ENCODE data around the gene DYNC1I1. TPM values are rescaled to one million over a fixed set of nuclear protein-coding genes. Genes with fewer than 3 reads are reported as not detected.
"Not testable (repeated sequence)": the region's sequence is repeated elsewhere in the genome, so short reads cannot be mapped to it uniquely, and the experiment has no call there.

The DYNC1I1 gene
- total RNA-seq, 1 donor from 2014 or later: 3.9 TPM

GRCh38 chr7:95906851-95907250 lies 134.5 kb downstream of the DYNC1I1 start:
- DNase-seq (ENCODE audit: low read depth, low spot score): no peak

- DNase-seq (ENCODE audit: low read depth, low spot score): no peak
Observed at GRCh38 chr7:95907337-95907736, 135.0 kb downstream of the DYNC1I1 start.

DNA sequence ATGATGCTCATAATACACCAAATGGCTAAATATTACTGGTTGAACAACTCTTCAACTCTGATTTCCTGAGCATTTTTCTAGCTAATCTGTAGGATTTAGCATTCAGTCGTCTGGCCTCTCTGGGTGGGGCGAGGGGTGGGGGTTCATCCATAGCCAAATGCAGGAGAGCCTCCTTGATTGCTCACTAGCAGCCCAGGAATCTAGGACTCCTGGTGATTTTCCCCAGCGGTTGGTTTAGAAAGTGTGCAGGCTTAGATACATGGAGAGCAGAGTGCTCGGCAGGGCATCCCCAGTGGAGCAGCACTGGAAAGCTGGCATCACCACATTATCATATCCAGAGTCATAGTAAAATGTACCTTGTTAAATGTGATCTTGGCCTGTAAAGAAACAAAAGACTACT lies 136.1 kb downstream of the DYNC1I1 start:
- no peak for DNase-seq (ENCODE audit: low read depth, low spot score)

DNA sequence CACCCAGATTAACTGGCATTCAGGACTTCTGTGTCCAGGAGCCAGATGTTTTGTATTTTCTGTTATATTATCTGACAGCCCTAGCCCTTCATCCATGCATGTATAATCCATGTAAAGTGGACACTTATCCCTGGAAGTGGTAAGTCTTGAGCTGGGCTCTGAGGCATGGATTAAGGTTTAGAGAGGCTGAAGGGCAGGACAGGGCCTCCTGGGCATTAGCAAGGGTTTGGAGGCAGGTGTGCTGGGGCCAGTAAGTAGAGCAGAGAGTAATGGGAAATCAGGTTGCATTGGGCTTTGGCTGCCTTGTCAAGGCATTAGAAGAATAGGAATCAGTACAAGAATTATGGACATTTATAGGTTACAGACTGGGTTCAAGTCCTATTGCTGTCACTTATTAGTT lies 138.0 kb downstream of the DYNC1I1 start:
- DNase-seq (ENCODE audit: low read depth, low spot score): no peak

GRCh38 chr7:95915731-95916130 lies 143.4 kb downstream of the DYNC1I1 start:
- DNase-seq (ENCODE audit: low read depth, low spot score): no peak

- no peak for DNase-seq (ENCODE audit: low read depth, low spot score)
Observed at GRCh38 chr7:95916573-95917297, 144.4 kb downstream of the DYNC1I1 start.

DNA sequence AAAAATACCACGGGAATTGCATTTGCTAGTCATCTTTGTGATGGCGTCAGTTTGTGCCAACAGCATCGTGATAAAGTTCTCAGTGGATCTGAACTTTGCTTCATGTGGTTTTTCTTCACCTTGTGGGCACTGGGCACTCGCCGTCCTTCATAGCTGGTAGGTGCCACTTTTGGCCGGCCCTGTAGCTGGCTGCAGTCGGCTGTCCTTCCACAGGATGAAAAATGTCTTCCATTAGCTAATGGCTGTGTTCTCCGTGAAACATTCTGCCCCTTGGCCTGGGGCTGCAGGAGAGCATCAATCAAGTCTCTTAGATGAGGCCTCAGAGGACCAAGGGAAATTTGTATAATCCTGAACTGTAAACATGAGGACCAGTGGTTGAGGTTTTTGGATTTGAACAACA lies 145.3 kb downstream of the DYNC1I1 start:
- no peak for DNase-seq (ENCODE audit: low read depth, low spot score)

DNA sequence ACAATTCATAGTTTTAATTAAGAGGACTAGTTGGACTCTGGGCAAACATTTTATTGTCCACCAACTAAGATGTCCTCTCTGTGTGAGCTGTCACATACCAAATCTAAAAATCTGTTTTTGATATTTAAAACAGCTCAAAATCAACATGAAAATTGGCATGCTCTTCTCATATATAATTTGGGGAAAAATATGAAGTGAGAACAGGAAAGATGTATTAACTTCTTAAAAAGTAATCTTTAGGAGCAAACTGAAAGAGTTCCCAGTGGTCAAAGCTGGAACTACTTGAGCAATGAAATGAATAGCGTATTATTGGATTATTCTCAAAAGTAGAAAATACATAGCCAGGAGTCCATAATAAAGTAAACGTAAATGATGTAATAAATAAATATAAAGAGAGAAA lies 147.2 kb downstream of the DYNC1I1 start:
- no peak for DNase-seq (ENCODE audit: low read depth, low spot score)

GRCh38 chr7:95921543-95921942 lies 149.2 kb downstream of the DYNC1I1 start:
- no peak for DNase-seq (ENCODE audit: low read depth, low spot score)

- DNase-seq (ENCODE audit: low read depth, low spot score): no peak
Observed at GRCh38 chr7:95922191-95922590, 149.8 kb downstream of the DYNC1I1 start.

DNA sequence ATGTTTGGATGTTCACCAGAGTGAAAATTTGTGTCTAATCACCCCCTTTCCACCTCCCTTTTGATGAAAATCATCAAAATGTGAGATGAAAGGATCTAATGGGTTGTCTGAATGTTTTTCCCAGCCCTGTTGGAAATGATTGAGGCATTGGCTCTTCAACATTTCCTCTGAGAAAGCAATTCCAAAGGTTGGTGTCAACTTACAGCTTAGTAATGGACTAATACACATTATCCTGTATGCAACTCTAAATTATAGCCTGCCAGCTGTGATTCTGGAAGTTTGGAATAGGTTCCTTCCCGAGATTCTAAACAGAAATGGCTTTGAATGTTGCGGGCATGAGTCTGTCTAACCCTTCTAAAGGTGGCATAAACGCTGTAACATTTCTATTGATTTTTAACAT lies 152.9 kb downstream of the DYNC1I1 start:
- DNase-seq (ENCODE audit: low read depth, low spot score): no peak

DNA sequence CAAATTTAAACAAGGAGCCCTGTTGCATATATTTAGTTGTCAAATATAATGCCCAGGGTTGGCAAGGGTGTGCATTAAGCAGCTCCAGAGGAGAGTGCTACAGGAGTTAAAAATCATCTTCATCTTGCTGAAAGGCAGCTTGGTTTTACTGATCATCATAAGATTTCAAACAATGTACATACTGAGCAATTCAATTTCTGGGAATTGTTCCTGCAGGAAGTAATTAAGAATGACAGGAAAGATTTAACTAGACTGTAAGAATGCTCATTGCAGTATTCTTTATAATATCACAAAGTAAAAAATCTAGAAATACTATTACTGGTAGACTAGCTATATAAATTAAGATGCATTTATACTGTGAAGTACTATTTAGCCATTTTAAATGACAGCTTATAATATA lies 153.6 kb downstream of the DYNC1I1 start:
- DNase-seq (ENCODE audit: low read depth, low spot score): peak; percentile 11

- DNase-seq (ENCODE audit: low read depth, low spot score): no peak
Observed at GRCh38 chr7:95927756-95928155, 155.4 kb downstream of the DYNC1I1 start.

DNA sequence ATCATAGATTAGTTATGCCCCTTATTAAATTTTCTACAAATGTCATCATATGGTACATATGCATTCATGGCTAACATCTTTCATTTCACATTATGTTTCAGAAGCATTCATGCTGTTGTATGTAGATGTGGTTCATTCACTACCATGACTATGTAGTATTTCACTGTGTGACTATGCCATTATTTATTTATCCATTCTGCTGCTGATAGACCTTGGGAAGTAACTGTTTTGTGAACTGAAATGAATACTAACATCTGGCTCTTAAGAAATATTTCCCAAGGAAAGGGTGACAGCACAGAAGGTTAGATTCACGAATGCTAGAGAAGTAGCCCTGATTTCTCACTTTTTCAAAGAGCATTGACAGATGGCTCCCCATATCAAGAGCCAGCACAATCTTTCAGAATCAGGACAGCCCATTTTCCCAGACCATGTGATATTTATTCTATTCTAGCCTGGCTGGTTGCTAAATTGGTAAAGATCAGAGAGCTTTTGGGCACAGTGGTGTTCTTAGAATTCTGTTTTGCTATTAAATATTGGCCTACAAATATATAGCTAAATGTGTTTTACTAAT lies 157.4 kb downstream of the DYNC1I1 start:
- DNase-seq (ENCODE audit: low read depth, low spot score): no peak

DNA sequence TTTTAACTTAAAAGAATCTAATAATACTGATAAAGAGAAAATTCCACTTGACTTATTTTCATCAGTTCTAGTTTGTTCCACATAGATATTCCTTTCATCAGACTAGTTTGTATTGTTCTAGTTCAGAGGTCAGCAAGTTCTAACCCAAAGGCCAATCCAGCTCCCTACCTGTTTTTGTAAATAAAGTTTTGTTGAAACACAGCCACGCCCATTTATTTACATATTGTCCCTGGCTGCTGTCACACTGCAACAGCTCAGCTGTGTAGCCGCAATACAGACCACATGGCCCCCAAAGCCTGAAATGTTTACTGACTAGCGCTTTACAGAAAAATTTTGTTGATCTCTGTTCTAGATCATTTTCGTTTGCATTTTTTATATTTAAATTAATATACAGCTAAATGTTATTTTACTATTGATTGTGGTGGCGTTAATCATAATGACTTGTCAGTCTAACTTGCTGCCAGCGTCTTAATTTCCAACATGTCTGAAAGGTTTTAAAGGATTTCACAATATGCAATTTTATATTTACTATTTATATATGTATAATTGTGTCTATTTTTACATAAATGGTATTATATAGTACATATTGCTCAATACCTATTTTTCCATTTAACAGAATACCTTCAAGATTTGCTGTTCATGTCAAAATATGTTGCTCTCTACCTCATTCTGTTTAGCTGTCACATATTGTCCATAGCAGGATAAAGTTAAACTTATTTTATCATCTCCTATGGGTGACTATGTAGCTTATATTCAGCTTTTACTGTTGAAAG lies 159.3 kb downstream of the DYNC1I1 start:
- no peak for DNase-seq (ENCODE audit: low read depth, low spot score)

GRCh38 chr7:95933618-95934017 lies 161.3 kb downstream of the DYNC1I1 start:
- no peak for DNase-seq (ENCODE audit: low read depth, low spot score)

- not testable (repeated sequence) for DNase-seq (ENCODE audit: low read depth, low spot score)
Observed at GRCh38 chr7:95944867-95945266, 172.5 kb downstream of the DYNC1I1 start.

DNA sequence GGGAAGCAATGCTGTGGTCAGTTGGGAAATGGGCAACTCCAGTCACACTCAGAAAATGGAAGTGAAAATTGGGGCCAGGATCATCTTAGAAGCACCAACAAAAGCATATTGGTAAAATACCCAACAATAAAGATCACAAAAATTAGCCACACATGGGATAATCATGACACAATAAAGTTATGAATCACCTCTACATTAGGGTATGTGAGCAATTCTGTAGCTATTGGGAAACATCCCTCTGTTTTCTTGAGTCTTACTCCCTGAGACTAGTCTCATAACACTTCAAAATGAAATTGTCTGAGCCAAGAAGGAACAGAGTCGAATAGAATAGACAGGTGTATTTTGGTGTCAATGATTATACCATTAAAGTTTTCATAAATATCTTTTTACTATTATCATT lies 178.3 kb downstream of the DYNC1I1 start:
- DNase-seq (ENCODE audit: low read depth, low spot score): no peak

DNA sequence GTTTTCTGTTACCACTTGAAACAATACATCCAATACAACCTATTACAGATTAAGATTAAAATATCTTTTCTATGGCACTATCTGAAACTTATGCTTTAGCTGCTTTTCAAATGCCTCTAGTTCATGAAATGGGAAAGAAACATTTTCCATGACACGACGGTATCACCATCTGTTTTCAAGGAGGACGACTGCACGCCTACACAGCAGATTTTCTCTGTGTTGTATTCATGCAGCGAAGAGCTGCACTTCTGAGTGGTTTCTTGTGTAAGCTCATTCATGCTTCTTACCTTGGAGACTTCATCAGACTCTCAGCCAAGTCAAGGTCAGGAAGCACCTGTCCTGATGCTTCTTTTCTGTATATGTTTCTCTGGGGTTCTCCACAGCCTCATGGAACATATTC lies 179.2 kb downstream of the DYNC1I1 start:
- DNase-seq (ENCODE audit: low read depth, low spot score): no peak

- no peak for DNase-seq (ENCODE audit: low read depth, low spot score)
Observed at GRCh38 chr7:95951997-95952795, 179.8 kb downstream of the DYNC1I1 start.

- no peak for DNase-seq (ENCODE audit: low read depth, low spot score)
Observed at GRCh38 chr7:95952851-95953250, 180.5 kb downstream of the DYNC1I1 start.

DNA sequence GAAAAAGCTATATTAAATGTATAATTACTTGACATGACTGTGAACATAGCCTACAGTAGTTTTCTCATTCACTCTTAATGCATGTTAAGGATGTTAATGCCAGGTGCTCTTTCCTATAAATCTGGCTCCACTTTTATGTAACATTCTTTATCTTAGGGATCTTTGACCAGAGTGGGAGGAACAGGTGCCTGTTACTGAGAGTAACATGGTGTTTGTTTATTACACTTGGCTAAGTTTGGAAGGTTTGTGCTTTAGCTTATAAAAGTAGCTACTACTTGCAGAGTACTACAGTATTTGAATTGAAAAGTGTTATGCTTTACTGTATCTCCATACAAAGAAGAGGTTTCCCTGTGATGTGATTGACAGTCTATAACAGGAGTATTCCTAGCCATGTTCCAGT lies 183.4 kb downstream of the DYNC1I1 start:
- DNase-seq (ENCODE audit: low read depth, low spot score): no peak
